HG02852 (cell line): ENCODE results near the gene IL11RA.

Experiments
- ATAC-seq: cut with Tn5 transposase; IDR thresholded peaks from one replicate; pipeline ENCODE4 v1.9.1; 2021; ENCODE audit warnings: mild to moderate bottlenecking, moderate library complexity; ENCODE audit not compliant: unreplicated experiment

IL11RA gene

GRCh38 chr9:34652602-34653000 lies 616 bp downstream of the IL11RA start:
- ATAC-seq: no peak

GRCh38 chr9:34653151-34654072 lies 1.4 kb downstream of the IL11RA start:
- no peak for ATAC-seq

- no peak for ATAC-seq
Observed at GRCh38 chr9:34654323-34655051, 2.5 kb downstream of the IL11RA start.

- ATAC-seq: no peak
Observed at GRCh38 chr9:34655394-34655793, 3.4 kb downstream of the IL11RA start.

- ATAC-seq: no peak
Observed at GRCh38 chr9:34656992-34657391, 5.0 kb downstream of the IL11RA start.

- no peak for ATAC-seq
Observed at GRCh38 chr9:34658461-34658860, 6.5 kb downstream of the IL11RA start.

- no peak for ATAC-seq
Observed at GRCh38 chr9:34659592-34660253, 7.7 kb downstream of the IL11RA start.

GRCh38 chr9:34662526-34663302 lies 10.7 kb downstream of the IL11RA start, which contains the start of gene CCL27:
TSS of gene CCL27 (minus strand) at chr9:34662657. CDS start at chr9:34662633, 24 bp downstream.
- ATAC-seq: no peak

- no peak for ATAC-seq
Observed at GRCh38 chr9:34663303-34663605, 11.3 kb downstream of the IL11RA start.

- ATAC-seq: peak; percentile 56
Observed at GRCh38 chr9:34664281-34665066, 12.5 kb downstream of the IL11RA start.

GRCh38 chr9:34665067-34665380 lies 13.0 kb downstream of the IL11RA start:
- peak; percentile 13 for ATAC-seq

GRCh38 chr9:34665381-34666250 lies 13.6 kb downstream of the IL11RA start:
- ATAC-seq: peak; percentile 72

- ATAC-seq: no peak
Observed at GRCh38 chr9:34669809-34670562, 18.0 kb downstream of the IL11RA start.

- no peak for ATAC-seq
Observed at GRCh38 chr9:34671307-34671706, 19.3 kb downstream of the IL11RA start.

GRCh38 chr9:34674440-34674839 lies 22.5 kb downstream of the IL11RA start:
- no peak for ATAC-seq

GRCh38 chr9:34675048-34675714 lies 23.2 kb downstream of the IL11RA start:
- no peak for ATAC-seq

GRCh38 chr9:34675869-34676268 lies 23.9 kb downstream of the IL11RA start:
- ATAC-seq: no peak

GRCh38 chr9:34684145-34684544 lies 32.2 kb downstream of the IL11RA start:
- no peak for ATAC-seq
